ENCODE data around the gene VTI1A.

DNA sequence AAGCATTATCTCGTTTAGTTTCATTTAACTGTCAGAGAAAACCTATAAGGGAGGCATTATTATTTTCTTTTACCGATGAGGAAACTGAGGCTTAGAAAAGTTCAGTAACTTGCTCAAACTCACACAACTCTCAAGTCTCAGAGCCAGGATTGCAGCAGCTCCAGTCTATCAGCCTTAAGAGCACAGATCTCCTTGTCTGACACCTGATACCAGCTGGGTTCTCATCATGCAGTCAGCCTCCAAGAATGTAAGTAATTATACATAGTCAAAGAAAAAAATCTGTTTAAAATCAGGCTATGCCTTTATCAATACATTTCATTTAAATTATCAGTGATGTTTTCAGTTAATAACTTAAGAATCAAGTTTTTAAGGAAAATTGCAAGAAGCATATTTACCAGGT lies 266.4 kb downstream of the VTI1A start:
- no peak for TF ChIP-seq CTCF (tag by site-specific recombination; IDR thresholded peaks at IDR 0.05)
- no peak for TF ChIP-seq YY1 (tag by site-specific recombination; IDR thresholded peaks at IDR 0.05)
- TF ChIP-seq ZSCAN23 (tag by site-specific recombination; IDR thresholded peaks at IDR 0.05) = no peak
- TF ChIP-seq BCL11A (tag by site-specific recombination; IDR thresholded peaks at IDR 0.05; ENCODE audit: low read depth) = no peak
- no peak for TF ChIP-seq MZF1 (tag by site-specific recombination; IDR thresholded peaks at IDR 0.05; ENCODE audit: borderline replicate concordance)
- TF ChIP-seq GLIS2 (tag by site-specific recombination; IDR thresholded peaks at IDR 0.05) = no peak
